RWPE2 (cell line): ENCODE results near the gene ZNF207.
"Not testable (repeated sequence)": the region's sequence is repeated elsewhere in the genome, so short reads cannot be mapped to it uniquely, and the experiment has no call there.

ENCODE experiments used
- ATAC-seq: fragments of 200-7000 bp; cut with Tn5 transposase; 3 replicates; pipeline ENCODE4 v1.9.1; 2021; ENCODE audit warnings: low read depth
- DNase-seq: peaks from one replicate; pipeline ENCODE4 v3.0.0-alpha.2; 2020; ENCODE audit warnings: low spot score
- H3K27ac ChIP-seq: fragments of 450-650 bp; 2 replicates; pipeline ENCODE4 v1.5.1; 2017; ENCODE audit warnings: mild to moderate bottlenecking; ENCODE audit not compliant: poor library complexity, severe bottlenecking
- H3K27me3 ChIP-seq: fragments of 250-450 bp; sonication (Bioruptor Pico); 2 replicates; pipeline ENCODE4 v1.5.1; 2021; ENCODE audit warnings: mild to moderate bottlenecking, moderate library complexity; ENCODE audit not compliant: insufficient read depth, poor library complexity, severe bottlenecking
- H3K36me3 ChIP-seq: fragments of 250-450 bp; sonication (Bioruptor Pico); 2 replicates; pipeline ENCODE4 v1.5.1; 2020; ENCODE audit warnings: low read depth, mild to moderate bottlenecking, moderate library complexity
- H3K4me1 ChIP-seq: fragments of 250-450 bp; sonication (Bioruptor Pico); 2 replicates; pipeline ENCODE4 v1.5.1; 2021; ENCODE audit warnings: mild to moderate bottlenecking, moderate library complexity; ENCODE audit not compliant: insufficient read depth, poor library complexity, severe bottlenecking
- H3K4me3 ChIP-seq: fragments of 250-450 bp; sonication (Bioruptor Pico); 2 replicates; pipeline ENCODE4 v1.5.1; 2021; ENCODE audit warnings: mild to moderate bottlenecking, moderate library complexity; ENCODE audit not compliant: severe bottlenecking
- H3K9me3 ChIP-seq: fragments of 250-450 bp; sonication (Bioruptor Pico); 2 replicates; pipeline ENCODE4 v1.5.1; 2021; ENCODE audit warnings: mild to moderate bottlenecking, moderate library complexity; ENCODE audit not compliant: severe bottlenecking
- TF ChIP-seq, protein P1 (sequence below): fragments of 450-650 bp; IDR thresholded peaks from one replicate; pipeline ENCODE4 v1.5.1; 2017; ENCODE audit warnings: mild to moderate bottlenecking, moderate library complexity; ENCODE audit not compliant: poor library complexity, severe bottlenecking

ZNF207 gene

GRCh38 chr17:32305049-32305448 is 44.9 kb upstream of the ZNF207 start:
- DNase-seq (no peak), ATAC-seq (no peak)
- H3K4me1 ChIP-seq = no peaks in the 10 kb centered on the region
- TF ChIP-seq, protein P1, sequence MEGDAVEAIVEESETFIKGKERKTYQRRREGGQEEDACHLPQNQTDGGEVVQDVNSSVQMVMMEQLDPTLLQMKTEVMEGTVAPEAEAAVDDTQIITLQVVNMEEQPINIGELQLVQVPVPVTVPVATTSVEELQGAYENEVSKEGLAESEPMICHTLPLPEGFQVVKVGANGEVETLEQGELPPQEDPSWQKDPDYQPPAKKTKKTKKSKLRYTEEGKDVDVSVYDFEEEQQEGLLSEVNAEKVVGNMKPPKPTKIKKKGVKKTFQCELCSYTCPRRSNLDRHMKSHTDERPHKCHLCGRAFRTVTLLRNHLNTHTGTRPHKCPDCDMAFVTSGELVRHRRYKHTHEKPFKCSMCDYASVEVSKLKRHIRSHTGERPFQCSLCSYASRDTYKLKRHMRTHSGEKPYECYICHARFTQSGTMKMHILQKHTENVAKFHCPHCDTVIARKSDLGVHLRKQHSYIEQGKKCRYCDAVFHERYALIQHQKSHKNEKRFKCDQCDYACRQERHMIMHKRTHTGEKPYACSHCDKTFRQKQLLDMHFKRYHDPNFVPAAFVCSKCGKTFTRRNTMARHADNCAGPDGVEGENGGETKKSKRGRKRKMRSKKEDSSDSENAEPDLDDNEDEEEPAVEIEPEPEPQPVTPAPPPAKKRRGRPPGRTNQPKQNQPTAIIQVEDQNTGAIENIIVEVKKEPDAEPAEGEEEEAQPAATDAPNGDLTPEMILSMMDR = no peak
- no peak overlapping the region for H3K4me3 ChIP-seq
- no peaks in the 10 kb centered on the region for H3K9me3 ChIP-seq
- no peaks in the 10 kb centered on the region for H3K27me3 ChIP-seq
- H3K36me3 ChIP-seq = no peaks in the 10 kb centered on the region
- H3K27ac ChIP-seq = no peak overlapping the region

DNA sequence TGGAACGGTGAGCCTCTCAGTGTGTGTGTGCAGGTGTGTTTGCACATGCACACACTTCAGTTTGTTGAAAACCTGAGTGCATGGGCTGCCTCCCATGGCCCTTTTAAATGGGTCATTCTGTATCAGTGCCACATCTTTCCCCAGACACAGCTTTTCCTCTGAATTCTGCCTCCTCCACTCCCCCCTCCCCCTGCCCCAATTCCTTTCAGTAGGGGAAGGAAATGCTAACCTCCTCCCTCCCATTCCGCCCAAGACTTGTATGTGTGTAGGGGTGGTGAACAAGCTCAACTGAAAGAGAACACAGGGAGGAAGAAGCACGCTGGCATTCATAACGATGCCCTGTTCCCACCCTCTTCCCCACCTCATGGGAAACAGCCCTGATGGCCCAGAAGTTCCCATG is 42.3 kb upstream of the ZNF207 start:
- TF ChIP-seq, protein P1 = no peak
- ATAC-seq (no peak), DNase-seq (no peak)
- H3K4me3 ChIP-seq = no peak overlapping the region
- H3K4me1 ChIP-seq = no peaks in the 10 kb centered on the region
- H3K36me3 ChIP-seq = no peaks in the 10 kb centered on the region
- H3K27ac ChIP-seq = no peak overlapping the region
- no peaks in the 10 kb centered on the region for H3K27me3 ChIP-seq
- no peaks in the 10 kb centered on the region for H3K9me3 ChIP-seq

DNA sequence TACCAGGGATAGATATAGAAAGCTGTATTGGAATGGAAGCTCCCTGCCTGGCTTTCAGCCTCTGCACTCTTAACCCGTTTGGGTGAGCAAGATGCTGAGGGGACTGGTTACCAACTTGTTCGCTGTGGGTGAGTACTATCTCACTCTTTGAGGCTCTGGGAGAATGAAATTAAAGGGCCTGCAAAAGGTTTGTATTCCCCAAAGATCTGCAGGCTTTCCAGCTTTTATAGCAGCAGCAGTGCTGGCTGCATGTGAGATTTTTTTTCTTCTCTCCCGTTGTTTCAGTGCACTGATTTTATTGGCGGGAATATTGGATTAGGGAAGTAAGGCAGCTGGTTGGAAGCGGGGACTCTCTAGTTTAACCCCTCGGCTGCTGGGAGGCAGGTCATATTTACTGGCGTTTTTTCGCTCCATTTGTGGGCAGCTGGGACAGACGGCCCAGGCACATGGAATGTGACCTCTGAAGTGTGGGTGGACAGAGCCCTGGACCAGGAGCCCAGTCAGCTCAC is 38.9 kb upstream of the ZNF207 start:
- ATAC-seq = peak; percentile 36; the same call in 2 of the 3 replicates
- H3K4me3 ChIP-seq = no peak overlapping the region
- no peak overlapping the region for H3K27ac ChIP-seq

GRCh38 chr17:32314636-32315035 is 35.3 kb upstream of the ZNF207 start:
- Histone ChIP-seq H3K4me1 (no peaks in the 10 kb centered on the region), H3K9me3 (no peaks in the 10 kb centered on the region), H3K27me3 (no peaks in the 10 kb centered on the region), H3K4me3 (no peak overlapping the region), H3K27ac (no peak overlapping the region), H3K36me3 (no peaks in the 10 kb centered on the region)
- DNase-seq (no peak), ATAC-seq (no peak)
- TF ChIP-seq, protein P1 = no peak

More for the DNA sequence above, 38.9 kb upstream of the ZNF207 start:
- no peaks in the 10 kb centered on the region for H3K27me3 ChIP-seq
- no peaks in the 10 kb centered on the region for H3K9me3 ChIP-seq
- H3K36me3 ChIP-seq = no peaks in the 10 kb centered on the region
- TF ChIP-seq, protein P1 = no peak
- H3K4me1 ChIP-seq = no peaks in the 10 kb centered on the region
- no peak for DNase-seq

GRCh38 chr17:32315171-32315570 is 34.8 kb upstream of the ZNF207 start:
- Histone ChIP-seq H3K4me3 (no peak overlapping the region), H3K36me3 (no peaks in the 10 kb centered on the region), H3K4me1 (no peaks in the 10 kb centered on the region), H3K9me3 (no peaks in the 10 kb centered on the region), H3K27ac (no peak overlapping the region), H3K27me3 (no peaks in the 10 kb centered on the region)
- DNase-seq (no peak), ATAC-seq (no peak)
- TF ChIP-seq, protein P1 = no peak

GRCh38 chr17:32316653-32317052 is 33.3 kb upstream of the ZNF207 start:
- not testable (repeated sequence) for H3K27ac ChIP-seq, DNase-seq, ATAC-seq, H3K36me3 ChIP-seq, H3K9me3 ChIP-seq, H3K4me3 ChIP-seq, H3K4me1 ChIP-seq, H3K27me3 ChIP-seq
